ENCODE measurements around the gene CATSPERD.

DNA sequence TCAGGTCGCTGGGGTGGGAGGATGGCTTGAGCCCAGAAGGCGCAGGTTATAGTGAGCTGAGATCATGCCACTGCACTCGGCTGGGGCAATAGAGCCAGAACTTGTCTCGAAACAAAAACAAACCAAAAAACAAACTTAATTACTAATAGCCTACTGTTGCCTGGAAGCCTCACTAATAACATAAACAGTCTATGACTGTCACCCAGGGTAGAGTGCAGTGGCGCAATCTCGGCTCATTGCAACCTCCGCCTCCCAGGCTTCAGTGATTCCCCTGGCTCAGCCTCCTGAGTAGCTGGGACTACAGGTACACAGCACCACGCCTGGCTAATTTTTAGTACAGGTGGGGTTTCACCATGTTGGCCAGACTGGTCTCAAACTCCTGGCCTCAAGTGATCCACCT is 18.0 kb downstream of the CATSPERD start:
- TF ChIP-seq, protein P1, sequence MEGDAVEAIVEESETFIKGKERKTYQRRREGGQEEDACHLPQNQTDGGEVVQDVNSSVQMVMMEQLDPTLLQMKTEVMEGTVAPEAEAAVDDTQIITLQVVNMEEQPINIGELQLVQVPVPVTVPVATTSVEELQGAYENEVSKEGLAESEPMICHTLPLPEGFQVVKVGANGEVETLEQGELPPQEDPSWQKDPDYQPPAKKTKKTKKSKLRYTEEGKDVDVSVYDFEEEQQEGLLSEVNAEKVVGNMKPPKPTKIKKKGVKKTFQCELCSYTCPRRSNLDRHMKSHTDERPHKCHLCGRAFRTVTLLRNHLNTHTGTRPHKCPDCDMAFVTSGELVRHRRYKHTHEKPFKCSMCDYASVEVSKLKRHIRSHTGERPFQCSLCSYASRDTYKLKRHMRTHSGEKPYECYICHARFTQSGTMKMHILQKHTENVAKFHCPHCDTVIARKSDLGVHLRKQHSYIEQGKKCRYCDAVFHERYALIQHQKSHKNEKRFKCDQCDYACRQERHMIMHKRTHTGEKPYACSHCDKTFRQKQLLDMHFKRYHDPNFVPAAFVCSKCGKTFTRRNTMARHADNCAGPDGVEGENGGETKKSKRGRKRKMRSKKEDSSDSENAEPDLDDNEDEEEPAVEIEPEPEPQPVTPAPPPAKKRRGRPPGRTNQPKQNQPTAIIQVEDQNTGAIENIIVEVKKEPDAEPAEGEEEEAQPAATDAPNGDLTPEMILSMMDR (conservative IDR thresholded peaks at IDR 0.05): no peak
- TF ChIP-seq EZH2 (IDR thresholded peaks at IDR 0.05; ENCODE audit: low read depth): no peak
